LNCaP clone FGC (cell line): Measurements from ENCODE around the gene TNFSF11.

Experiments used
- DNase-seq: peaks from one replicate; pipeline ENCODE4 v3.0.0-alpha.2; 2011; ENCODE audit warnings: low read depth
- H3K4me3 ChIP-seq: 2 replicates; pipeline ENCODE4 v1.5.1; 2011; ENCODE audit warnings: mild to moderate bottlenecking, low read depth, low read length, control low read depth
- TF ChIP-seq, protein P1 (sequence below): IDR thresholded peaks from 2 replicates; pipeline ENCODE4 v1.5.1; 2012; ENCODE audit warnings: mild to moderate bottlenecking; ENCODE audit not compliant: control insufficient read depth, insufficient read depth; ENCODE audit errors: extremely low read depth

TNFSF11 gene

DNA sequence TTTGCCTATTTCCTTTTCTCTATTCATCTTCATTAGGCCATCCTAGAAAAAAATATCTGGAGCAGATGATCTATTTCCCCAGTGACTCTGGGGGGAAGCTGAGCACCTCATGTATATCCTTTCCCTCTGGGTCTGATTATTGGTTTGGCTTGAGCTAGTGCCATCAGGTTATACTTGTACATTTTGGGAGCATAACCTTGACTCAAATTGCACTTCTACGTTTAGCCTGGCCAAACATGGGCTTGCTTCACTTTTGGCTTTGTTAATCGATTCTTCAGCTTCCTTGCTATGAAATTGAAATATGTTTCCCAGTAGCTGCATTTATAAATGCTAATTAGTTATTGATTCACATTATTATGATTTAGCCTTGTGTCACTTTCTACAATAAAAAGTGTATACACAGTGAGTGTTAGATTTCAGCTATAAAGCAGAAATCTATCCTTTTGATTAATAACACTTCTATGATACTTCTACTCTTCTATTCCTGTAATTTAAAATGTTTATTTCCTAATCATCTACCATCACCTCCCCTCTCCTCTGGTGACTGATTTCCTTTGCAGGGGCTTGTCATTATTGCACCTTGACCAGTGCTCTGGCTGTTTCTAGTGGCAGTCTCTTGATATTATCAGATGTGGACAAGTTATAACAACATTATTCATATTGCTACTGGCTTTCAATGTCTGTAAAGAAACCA lies 37.3 kb downstream of the TNFSF11 start:
- H3K4me3 ChIP-seq = no peak overlapping the region
- no peak for DNase-seq
- TF ChIP-seq, protein P1, sequence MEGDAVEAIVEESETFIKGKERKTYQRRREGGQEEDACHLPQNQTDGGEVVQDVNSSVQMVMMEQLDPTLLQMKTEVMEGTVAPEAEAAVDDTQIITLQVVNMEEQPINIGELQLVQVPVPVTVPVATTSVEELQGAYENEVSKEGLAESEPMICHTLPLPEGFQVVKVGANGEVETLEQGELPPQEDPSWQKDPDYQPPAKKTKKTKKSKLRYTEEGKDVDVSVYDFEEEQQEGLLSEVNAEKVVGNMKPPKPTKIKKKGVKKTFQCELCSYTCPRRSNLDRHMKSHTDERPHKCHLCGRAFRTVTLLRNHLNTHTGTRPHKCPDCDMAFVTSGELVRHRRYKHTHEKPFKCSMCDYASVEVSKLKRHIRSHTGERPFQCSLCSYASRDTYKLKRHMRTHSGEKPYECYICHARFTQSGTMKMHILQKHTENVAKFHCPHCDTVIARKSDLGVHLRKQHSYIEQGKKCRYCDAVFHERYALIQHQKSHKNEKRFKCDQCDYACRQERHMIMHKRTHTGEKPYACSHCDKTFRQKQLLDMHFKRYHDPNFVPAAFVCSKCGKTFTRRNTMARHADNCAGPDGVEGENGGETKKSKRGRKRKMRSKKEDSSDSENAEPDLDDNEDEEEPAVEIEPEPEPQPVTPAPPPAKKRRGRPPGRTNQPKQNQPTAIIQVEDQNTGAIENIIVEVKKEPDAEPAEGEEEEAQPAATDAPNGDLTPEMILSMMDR = no peak

DNA sequence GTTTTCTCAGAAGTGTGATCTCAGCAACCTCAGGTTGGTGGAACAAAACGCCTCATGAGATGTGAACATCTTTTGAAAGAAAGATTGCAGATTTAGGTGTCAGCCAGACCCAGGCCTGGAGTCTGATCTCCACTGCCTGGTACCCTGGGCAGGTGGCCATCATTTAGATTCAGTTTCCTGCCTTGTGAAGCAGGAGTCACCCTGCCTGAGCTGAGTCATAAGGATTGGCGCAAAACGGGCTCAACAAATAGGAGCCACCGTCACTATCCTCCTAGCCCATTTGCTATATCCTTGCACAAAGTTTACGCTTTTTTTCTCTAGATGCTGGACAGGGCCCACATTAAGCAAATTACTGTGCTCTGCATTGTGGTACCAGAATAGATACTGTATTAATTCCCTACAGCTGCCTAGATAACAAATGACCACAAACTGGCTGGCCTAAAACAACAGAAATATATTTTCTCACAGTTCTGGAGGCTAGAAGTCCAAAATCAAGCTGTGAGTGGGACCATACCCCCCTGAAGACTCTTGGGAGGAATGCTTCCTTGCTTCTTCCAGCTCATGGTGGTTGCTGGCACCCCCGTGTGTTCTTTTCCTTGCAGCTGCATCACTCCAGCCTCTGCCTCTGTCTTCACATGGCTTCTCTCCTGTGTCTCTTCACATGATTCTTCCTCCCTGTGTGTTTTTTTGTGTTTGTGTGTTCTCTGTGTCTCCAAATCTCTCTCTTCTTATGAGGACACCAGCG lies 38.2 kb downstream of the TNFSF11 start:
- DNase-seq = no peak
- no peak overlapping the region for H3K4me3 ChIP-seq
- TF ChIP-seq, protein P1 = no peak

DNA sequence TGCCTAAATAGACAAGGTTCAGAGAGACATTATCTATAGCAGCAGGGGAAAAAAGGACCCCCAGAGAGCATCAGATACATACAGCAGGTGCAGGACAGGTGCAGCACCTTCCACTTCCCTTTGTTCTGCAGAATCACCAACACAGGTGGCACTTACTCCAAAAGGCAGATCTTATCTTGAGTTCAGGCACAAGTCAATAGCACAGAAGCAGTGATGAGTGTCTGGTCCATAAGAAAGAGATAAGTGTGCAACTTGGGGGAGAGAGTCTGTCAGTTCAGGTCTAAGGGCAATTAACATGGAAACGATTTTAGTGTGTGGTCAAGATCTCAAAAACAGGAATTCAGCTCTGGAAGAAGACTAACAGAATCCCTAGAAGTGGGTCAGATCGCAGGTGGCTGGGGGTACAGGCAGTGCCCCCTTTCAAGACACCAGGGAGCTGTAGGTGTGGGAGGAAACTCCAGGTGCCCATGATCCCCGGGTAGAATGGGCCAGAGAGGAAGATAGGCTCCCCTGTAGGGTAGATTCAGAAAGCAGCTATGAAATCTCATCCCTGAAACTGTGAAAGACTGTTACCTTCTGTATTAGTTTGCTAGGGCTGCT lies 40.6 kb downstream of the TNFSF11 start:
- no peak overlapping the region for H3K4me3 ChIP-seq
- TF ChIP-seq, protein P1 = no peak
- DNase-seq = no peak

DNA sequence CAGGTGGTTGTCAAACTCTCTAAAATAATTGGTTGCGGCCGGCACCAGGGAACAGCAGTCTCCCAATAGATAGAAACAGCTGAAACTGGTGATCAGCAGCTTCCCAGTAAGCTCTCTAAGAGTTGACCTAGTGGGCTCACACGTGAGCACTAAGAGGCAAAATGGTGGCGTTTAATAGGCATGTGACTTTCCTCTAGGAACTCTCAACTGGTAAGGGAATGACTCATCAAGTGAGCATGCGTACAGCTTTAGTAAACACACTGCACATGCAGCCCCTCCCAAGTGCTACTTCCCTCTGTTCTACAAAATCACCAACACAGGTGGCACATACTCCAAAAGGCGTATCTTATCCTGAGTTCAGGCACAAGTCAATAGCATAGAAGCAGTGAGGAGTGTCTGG lies 41.7 kb downstream of the TNFSF11 start:
- DNase-seq = no peak
- TF ChIP-seq, protein P1 = no peak
- no peak overlapping the region for H3K4me3 ChIP-seq

DNA sequence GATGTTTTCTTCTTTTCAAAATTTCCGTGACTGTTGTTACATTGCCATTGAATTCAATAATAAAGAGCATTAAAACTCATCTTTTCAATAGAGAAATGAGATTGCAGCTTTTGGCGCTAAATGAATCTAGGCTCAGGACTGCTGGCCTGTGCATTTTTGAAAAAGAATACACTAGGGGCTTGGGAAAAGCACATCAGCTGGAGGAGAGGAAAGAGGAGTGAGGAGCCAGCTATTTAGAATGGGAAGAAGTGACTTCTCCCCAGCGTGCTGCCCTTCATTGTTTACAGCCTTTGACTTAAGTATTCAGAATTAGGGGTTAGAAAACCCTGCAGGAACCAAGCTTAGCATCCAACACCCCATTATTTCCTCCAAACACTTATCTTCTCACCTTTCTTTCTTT lies 43.3 kb downstream of the TNFSF11 start:
- TF ChIP-seq, protein P1 = no peak

DNA sequence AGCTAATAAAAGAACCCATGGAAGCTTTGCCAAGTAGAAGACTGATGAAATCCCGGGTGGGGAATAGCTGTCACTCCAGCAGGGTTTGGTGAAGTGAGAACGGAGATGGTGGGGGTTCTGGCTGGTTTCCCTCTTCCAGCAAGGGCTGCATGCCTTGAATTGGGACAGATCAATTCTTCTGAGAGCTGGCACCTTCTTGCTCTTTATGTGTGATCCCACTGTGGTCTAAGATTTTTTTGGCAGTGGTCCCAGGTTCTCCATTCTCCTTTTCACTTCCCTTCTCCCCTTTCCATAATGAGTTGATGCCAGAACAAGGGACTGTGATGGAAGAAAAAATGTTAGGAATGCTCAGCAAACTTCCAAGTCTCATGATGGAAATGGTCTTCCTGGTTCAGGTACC lies 50.0 kb downstream of the TNFSF11 start:
- no peak overlapping the region for H3K4me3 ChIP-seq
- DNase-seq = no peak
- TF ChIP-seq, protein P1 = no peak

More for the DNA sequence above, 43.3 kb downstream of the TNFSF11 start:
- no peak for DNase-seq
- H3K4me3 ChIP-seq = no peak overlapping the region
